BE2C (cell line): Measurements from ENCODE around the gene MUC5AC.
"Not testable (repeated sequence)": the region's sequence is repeated elsewhere in the genome, so short reads cannot be mapped to it uniquely, and the experiment has no call there.

ENCODE experiments used
- DNase-seq: peaks from one replicate; pipeline ENCODE4 v3.0.0-alpha.2; 2020
- H3K27me3 ChIP-seq: fragments of 250-450 bp; sonication (Bioruptor Pico); 2 replicates; pipeline ENCODE4 v1.5.1; 2020; ENCODE audit warnings: mild to moderate bottlenecking
- H3K36me3 ChIP-seq: fragments of 250-450 bp; sonication (Bioruptor Pico); 2 replicates; pipeline ENCODE4 v1.5.1; 2020; ENCODE audit warnings: mild to moderate bottlenecking
- H3K4me1 ChIP-seq: fragments of 250-450 bp; sonication (Bioruptor Pico); 2 replicates; pipeline ENCODE4 v1.5.1; 2020
- H3K4me3 ChIP-seq: 2 replicates; pipeline ENCODE4 v1.5.1; 2011; ENCODE audit warnings: low read depth, low read length
- H3K9me3 ChIP-seq: fragments of 250-450 bp; sonication (Bioruptor Pico); 2 replicates; pipeline ENCODE4 v1.5.1; 2020
- TF ChIP-seq, protein P1 (sequence below): IDR thresholded peaks from 2 replicates; pipeline ENCODE4 v1.5.1; 2012; ENCODE audit warnings: mild to moderate bottlenecking, low read depth, low read length

Gene MUC5AC

DNA sequence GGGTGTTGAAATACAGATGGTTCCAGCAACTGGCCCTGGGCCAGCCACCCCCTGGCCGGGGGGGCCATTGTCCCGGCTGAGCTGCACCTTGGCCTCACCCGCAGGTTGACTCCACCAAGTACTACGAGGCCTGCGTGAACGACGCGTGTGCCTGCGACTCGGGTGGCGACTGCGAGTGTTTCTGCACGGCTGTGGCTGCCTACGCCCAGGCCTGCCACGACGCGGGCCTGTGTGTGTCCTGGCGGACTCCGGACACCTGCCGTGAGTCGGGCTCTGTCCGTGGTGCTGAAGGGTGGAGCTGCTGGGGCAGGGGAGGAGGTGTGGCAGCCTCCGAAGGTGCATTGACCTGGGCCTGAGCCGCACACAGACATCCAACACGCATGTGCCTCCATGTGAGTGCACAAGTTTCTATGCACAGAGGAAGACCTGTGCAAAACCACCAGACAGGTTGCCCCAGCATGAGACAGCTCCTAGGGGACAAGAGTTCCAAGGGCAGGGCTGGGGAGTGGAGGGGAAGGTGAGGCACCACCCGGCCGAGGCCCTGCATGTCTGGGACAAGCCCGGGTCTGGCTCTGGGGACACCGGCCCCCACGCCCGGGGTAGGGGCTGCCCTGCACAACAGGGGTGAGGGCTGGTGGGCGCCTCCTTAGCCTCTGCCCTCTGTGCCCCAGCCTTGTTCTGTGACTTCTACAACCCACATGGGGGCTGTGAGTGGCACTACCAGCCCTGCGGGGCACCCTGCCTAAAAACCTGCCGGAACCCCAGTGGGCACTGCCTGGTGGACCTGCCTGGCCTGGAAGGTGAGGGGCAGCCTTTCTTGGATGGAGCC is 81.2 kb downstream of the MUC5AC start:
- Histone ChIP-seq H3K4me1 (no peaks in the 10 kb centered on the region), H3K4me3 (no peak overlapping the region), H3K9me3 (no peaks in the 10 kb centered on the region), H3K36me3 (no peaks in the 10 kb centered on the region), H3K27me3 (no peaks in the 10 kb centered on the region)
- TF ChIP-seq, protein P1, sequence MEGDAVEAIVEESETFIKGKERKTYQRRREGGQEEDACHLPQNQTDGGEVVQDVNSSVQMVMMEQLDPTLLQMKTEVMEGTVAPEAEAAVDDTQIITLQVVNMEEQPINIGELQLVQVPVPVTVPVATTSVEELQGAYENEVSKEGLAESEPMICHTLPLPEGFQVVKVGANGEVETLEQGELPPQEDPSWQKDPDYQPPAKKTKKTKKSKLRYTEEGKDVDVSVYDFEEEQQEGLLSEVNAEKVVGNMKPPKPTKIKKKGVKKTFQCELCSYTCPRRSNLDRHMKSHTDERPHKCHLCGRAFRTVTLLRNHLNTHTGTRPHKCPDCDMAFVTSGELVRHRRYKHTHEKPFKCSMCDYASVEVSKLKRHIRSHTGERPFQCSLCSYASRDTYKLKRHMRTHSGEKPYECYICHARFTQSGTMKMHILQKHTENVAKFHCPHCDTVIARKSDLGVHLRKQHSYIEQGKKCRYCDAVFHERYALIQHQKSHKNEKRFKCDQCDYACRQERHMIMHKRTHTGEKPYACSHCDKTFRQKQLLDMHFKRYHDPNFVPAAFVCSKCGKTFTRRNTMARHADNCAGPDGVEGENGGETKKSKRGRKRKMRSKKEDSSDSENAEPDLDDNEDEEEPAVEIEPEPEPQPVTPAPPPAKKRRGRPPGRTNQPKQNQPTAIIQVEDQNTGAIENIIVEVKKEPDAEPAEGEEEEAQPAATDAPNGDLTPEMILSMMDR, result no peak
- no peak for DNase-seq

DNA sequence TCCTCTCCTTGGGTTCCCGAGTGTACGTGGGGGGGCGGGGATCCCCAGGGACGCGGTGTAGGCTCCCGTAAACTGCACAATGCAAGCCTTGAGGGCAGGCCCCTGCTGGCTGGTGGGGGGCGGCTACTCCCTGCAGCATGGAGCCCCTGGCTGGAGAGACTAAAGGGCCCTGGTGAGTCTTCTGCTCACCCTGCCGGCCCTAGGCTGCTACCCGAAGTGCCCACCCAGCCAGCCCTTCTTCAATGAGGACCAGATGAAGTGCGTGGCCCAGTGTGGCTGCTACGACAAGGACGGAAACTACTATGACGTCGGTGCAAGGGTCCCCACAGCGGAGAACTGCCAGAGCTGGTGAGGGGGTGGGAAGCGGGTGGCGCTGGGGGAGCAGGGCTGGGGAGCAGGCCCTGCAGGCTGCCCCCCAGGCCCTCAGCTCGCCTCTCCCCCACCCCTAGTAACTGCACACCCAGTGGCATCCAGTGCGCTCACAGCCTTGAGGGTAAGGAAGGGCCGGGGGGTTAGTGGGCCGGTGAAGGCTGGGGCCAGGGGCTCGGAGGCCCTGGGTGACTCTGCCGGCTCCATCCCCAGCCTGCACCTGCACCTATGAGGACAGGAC is 81.9 kb downstream of the MUC5AC start:
- H3K36me3 ChIP-seq, result no peaks in the 10 kb centered on the region
- no peak overlapping the region for H3K4me3 ChIP-seq
- H3K9me3 ChIP-seq, result no peaks in the 10 kb centered on the region
- no peaks in the 10 kb centered on the region for H3K27me3 ChIP-seq
- H3K4me1 ChIP-seq, result no peaks in the 10 kb centered on the region
- TF ChIP-seq, protein P1, result no peak
- no peak for DNase-seq

DNA sequence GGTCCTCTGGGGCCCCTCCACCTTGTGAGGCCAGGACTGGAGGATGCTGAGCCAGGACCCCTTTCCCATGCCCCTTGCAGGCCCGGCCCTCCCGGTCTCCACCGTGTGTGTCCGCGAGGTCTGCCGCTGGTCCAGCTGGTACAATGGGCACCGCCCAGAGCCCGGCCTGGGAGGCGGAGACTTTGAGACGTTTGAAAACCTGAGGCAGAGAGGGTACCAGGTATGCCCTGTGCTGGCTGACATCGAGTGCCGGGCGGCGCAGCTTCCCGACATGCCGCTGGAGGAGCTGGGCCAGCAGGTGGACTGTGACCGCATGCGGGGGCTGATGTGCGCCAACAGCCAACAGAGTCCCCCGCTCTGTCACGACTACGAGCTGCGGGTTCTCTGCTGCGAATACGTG is 83.0 kb downstream of the MUC5AC start:
- TF ChIP-seq, protein P1, result no peak
- DNase-seq, result no peak
- Histone ChIP-seq H3K9me3 (no peaks in the 10 kb centered on the region), H3K4me3 (no peak overlapping the region), H3K27me3 (no peaks in the 10 kb centered on the region), H3K36me3 (no peaks in the 10 kb centered on the region), H3K4me1 (no peaks in the 10 kb centered on the region)

DNA sequence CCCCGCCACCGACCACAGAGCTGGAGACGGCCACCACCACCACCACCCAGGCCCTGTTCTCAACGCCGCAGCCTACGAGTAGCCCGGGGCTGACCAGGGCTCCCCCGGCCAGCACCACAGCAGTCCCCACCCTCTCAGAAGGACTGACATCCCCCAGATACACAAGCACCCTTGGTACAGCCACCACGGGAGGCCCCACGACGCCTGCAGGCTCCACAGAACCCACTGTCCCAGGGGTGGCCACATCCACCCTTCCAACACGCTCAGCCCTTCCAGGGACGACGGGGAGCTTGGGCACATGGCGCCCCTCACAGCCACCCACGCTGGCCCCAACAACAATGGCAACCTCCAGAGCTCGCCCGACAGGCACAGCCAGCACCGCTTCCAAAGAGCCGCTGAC is 84.0 kb downstream of the MUC5AC start:
- no peak for DNase-seq
- Histone ChIP-seq H3K27me3 (no peaks in the 10 kb centered on the region), H3K4me3 (no peak overlapping the region), H3K4me1 (no peaks in the 10 kb centered on the region), H3K36me3 (no peaks in the 10 kb centered on the region), H3K9me3 (no peaks in the 10 kb centered on the region)
- TF ChIP-seq, protein P1, result no peak

DNA sequence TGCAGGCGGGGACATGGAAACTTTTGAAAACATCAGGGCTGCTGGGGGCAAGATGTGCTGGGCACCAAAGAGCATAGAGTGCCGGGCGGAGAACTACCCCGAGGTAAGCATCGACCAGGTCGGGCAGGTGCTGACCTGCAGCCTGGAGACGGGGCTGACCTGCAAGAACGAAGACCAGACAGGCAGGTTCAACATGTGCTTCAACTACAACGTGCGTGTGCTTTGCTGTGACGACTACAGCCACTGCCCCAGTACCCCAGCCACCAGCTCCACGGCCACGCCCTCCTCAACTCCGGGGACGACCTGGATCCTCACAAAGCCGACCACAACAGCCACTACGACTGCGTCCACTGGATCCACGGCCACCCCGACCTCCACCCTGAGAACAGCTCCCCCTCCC is 84.5 kb downstream of the MUC5AC start:
- TF ChIP-seq, protein P1, result no peak
- DNase-seq, result no peak

DNA sequence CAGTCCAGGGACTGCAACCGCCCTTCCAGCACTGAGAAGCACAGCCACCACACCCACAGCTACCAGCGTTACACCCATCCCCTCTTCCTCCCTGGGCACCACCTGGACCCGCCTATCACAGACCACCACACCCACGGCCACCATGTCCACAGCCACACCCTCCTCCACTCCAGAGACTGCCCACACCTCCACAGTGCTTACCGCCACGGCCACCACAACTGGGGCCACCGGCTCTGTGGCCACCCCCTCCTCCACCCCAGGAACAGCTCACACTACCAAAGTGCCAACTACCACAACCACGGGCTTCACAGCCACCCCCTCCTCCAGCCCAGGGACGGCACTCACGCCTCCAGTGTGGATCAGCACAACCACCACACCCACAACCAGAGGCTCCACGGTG is 85.0 kb downstream of the MUC5AC start:
- not testable (repeated sequence) for H3K27me3 ChIP-seq, H3K4me3 ChIP-seq, H3K9me3 ChIP-seq, H3K36me3 ChIP-seq, H3K4me1 ChIP-seq, DNase-seq

More for the DNA sequence above, 84.5 kb downstream of the MUC5AC start:
- Histone ChIP-seq H3K36me3 (no peaks in the 10 kb centered on the region), H3K27me3 (no peaks in the 10 kb centered on the region), H3K4me3 (no peak overlapping the region), H3K4me1 (no peaks in the 10 kb centered on the region), H3K9me3 (no peaks in the 10 kb centered on the region)

DNA sequence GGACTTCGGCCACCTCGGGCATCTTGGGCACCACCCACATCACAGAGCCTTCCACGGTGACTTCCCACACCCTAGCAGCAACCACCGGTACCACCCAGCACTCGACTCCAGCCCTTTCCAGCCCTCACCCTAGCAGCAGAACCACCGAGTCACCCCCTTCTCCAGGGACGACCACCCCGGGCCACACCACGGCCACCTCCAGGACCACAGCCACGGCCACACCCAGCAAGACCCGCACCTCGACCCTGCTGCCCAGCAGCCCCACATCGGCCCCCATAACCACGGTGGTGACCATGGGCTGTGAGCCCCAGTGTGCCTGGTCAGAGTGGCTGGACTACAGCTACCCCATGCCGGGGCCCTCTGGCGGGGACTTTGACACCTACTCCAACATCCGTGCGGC is 85.8 kb downstream of the MUC5AC start:
- H3K36me3 ChIP-seq, H3K4me1 ChIP-seq, DNase-seq, H3K4me3 ChIP-seq, H3K9me3 ChIP-seq, H3K27me3 ChIP-seq: not testable (repeated sequence)

DNA sequence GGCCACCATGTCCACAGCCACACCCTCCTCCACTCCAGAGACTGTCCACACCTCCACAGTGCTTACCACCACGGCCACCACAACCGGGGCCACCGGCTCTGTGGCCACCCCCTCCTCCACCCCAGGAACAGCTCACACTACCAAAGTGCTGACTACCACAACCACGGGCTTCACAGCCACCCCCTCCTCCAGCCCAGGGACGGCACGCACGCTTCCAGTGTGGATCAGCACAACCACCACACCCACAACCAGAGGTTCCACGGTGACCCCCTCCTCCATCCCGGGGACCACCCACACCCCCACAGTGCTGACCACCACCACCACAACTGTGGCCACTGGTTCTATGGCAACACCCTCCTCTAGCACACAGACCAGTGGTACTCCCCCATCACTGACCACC is 86.8 kb downstream of the MUC5AC start:
- not testable (repeated sequence) for H3K36me3 ChIP-seq, H3K27me3 ChIP-seq, H3K4me3 ChIP-seq, H3K9me3 ChIP-seq, H3K4me1 ChIP-seq, DNase-seq

DNA sequence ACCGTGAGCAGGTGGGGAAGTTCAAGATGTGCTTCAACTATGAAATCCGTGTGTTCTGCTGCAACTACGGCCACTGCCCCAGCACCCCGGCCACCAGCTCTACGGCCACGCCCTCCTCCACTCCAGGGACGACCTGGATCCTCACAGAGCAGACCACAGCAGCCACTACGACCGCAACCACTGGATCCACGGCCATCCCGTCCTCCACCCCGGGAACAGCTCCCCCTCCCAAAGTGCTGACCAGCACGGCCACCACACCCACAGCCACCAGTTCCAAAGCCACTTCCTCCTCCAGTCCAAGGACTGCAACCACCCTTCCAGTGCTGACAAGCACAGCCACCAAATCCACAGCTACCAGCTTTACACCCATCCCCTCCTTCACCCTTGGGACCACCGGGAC is 88.0 kb downstream of the MUC5AC start:
- H3K27me3 ChIP-seq, DNase-seq, H3K4me3 ChIP-seq, H3K36me3 ChIP-seq, H3K4me1 ChIP-seq, H3K9me3 ChIP-seq: not testable (repeated sequence)

DNA sequence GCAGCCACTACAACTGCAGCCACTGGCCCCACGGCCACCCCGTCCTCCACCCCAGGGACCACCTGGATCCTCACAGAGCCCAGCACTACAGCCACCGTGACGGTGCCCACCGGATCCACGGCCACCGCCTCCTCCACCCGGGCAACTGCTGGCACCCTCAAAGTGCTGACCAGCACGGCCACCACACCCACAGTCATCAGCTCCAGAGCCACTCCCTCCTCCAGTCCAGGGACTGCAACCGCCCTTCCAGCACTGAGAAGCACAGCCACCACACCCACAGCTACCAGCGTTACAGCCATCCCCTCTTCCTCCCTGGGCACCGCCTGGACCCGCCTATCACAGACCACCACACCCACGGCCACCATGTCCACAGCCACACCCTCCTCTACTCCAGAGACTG is 88.5 kb downstream of the MUC5AC start:
- not testable (repeated sequence) for DNase-seq, H3K4me3 ChIP-seq, H3K4me1 ChIP-seq, H3K36me3 ChIP-seq, H3K27me3 ChIP-seq, H3K9me3 ChIP-seq

DNA sequence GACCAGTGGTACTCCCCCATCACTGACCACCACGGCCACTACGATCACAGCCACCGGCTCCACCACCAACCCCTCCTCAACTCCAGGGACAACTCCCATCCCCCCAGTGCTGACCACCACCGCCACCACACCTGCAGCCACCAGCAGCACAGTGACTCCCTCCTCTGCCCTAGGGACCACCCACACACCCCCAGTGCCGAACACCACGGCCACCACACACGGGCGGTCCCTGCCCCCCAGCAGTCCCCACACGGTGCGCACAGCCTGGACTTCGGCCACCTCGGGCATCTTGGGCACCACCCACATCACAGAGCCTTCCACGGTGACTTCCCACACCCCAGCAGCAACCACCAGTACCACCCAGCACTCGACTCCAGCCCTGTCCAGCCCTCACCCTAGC is 89.3 kb downstream of the MUC5AC start:
- not testable (repeated sequence) for H3K4me3 ChIP-seq, H3K36me3 ChIP-seq, DNase-seq, H3K27me3 ChIP-seq, H3K9me3 ChIP-seq, H3K4me1 ChIP-seq
